H9 (cell line): ENCODE results near the gene TMEM235. TPM values are rescaled to one million over a fixed set of nuclear protein-coding genes. Genes with fewer than 3 reads are reported as not detected.

ENCODE experiments used
- DNase-seq: peaks from one replicate; pipeline ENCODE4 v3.0.0-alpha.2; 2017
- H2AFZ ChIP-seq: one replicate; pipeline ENCODE4 v1.6.1; 2013; ENCODE audit warnings: mild to moderate bottlenecking, low read length, control low read depth, moderate library complexity
- H2AK5ac ChIP-seq: 2 replicates; pipeline ENCODE4 v1.6.1; 2013; ENCODE audit warnings: low read length, control low read depth, mixed read lengths; ENCODE audit not compliant: insufficient read length
- H2BK120ac ChIP-seq: one replicate; pipeline ENCODE4 v1.6.1; 2013; ENCODE audit warnings: low read depth, mild to moderate bottlenecking, low read length, control low read depth, inconsistent platforms; ENCODE audit not compliant: poor library complexity, severe bottlenecking
- H2BK12ac ChIP-seq: 2 replicates; pipeline ENCODE4 v1.6.1; 2013; ENCODE audit warnings: low read length, control low read depth, mixed read lengths, low read depth; ENCODE audit not compliant: insufficient read length
- H2BK15ac ChIP-seq: 2 replicates; pipeline ENCODE4 v1.6.1; 2013; ENCODE audit warnings: low read depth, low read length, control low read depth
- H2BK20ac ChIP-seq: one replicate; pipeline ENCODE4 v1.6.1; 2013; ENCODE audit warnings: low read depth, mild to moderate bottlenecking, low read length, control low read depth, inconsistent platforms; ENCODE audit not compliant: poor library complexity, severe bottlenecking
- H2BK5ac ChIP-seq: 2 replicates; pipeline ENCODE4 v1.6.1; 2013; ENCODE audit warnings: low read length, control low read depth, mixed read lengths; ENCODE audit not compliant: insufficient read length
- H3K14ac ChIP-seq: 2 replicates; pipeline ENCODE4 v1.6.1; 2013; ENCODE audit warnings: low read length, control low read depth; ENCODE audit not compliant: insufficient read depth
- H3K18ac ChIP-seq: 2 replicates; pipeline ENCODE4 v1.6.1; 2013; ENCODE audit warnings: low read depth, mild to moderate bottlenecking, mixed read lengths, low read length, control low read depth; ENCODE audit not compliant: insufficient read length
- H3K23ac ChIP-seq: 2 replicates; pipeline ENCODE4 v1.6.1; 2013; ENCODE audit warnings: low read length, control low read depth, mixed read lengths, low read depth; ENCODE audit not compliant: insufficient read length
- H3K23me2 ChIP-seq: 2 replicates; pipeline ENCODE4 v1.6.1; 2013; ENCODE audit warnings: low read depth, mild to moderate bottlenecking, mixed read lengths, low read length, control low read depth; ENCODE audit not compliant: insufficient read length, poor library complexity, severe bottlenecking
- H3K27ac ChIP-seq: 2 replicates; pipeline ENCODE4 v1.5.1; 2013; ENCODE audit warnings: low read length, control low read depth, mixed read lengths, low read depth; ENCODE audit not compliant: insufficient read length
- H3K27me3 ChIP-seq: 2 replicates; pipeline ENCODE4 v1.6.1; 2013; ENCODE audit warnings: low read length, control low read depth, inconsistent platforms; ENCODE audit not compliant: insufficient read depth
- H3K4ac ChIP-seq: 2 replicates; pipeline ENCODE4 v1.6.1; 2013; ENCODE audit warnings: low read depth, mild to moderate bottlenecking, control low read depth, inconsistent platforms, low read length, moderate library complexity
- H3K4me1 ChIP-seq: 2 replicates; pipeline ENCODE4 v1.6.1; 2013; ENCODE audit warnings: low read length, control low read depth, inconsistent platforms; ENCODE audit not compliant: insufficient read depth
- H3K4me2 ChIP-seq: 2 replicates; pipeline ENCODE4 v1.6.1; 2013; ENCODE audit warnings: low read length, control low read depth, mixed read lengths; ENCODE audit not compliant: insufficient read length, insufficient read depth
- H3K56ac ChIP-seq: 2 replicates; pipeline ENCODE4 v1.6.1; 2013; ENCODE audit warnings: low read depth, mild to moderate bottlenecking, mixed read lengths, low read length, control low read depth; ENCODE audit not compliant: insufficient read length
- H3K79me1 ChIP-seq: 2 replicates; pipeline ENCODE4 v1.6.1; 2013; ENCODE audit warnings: low read depth, mild to moderate bottlenecking, moderate library complexity, low read length, control low read depth, inconsistent platforms; ENCODE audit not compliant: insufficient read depth, poor library complexity, severe bottlenecking
- H3K79me2 ChIP-seq: 2 replicates; pipeline ENCODE4 v1.6.1; 2013; ENCODE audit warnings: low read length, control low read depth, inconsistent platforms; ENCODE audit not compliant: insufficient read depth
- H3K9ac ChIP-seq: 2 replicates; pipeline ENCODE4 v1.6.1; 2013; ENCODE audit warnings: low read length, control low read depth, mixed read lengths; ENCODE audit not compliant: insufficient read length; ENCODE audit errors: extremely low read depth
- H3K9me3 ChIP-seq: one replicate; pipeline ENCODE4 v1.6.1; 2013; ENCODE audit warnings: low read depth, low read length, inconsistent platforms; ENCODE audit not compliant: control insufficient read depth
- H3T11ph ChIP-seq: one replicate; pipeline ENCODE4 v1.6.1; 2013; ENCODE audit warnings: mild to moderate bottlenecking, low read length, control low read depth, inconsistent platforms
- H4K20me1 ChIP-seq: one replicate; pipeline ENCODE4 v1.6.1; 2013; ENCODE audit not compliant: control insufficient read depth, insufficient read length, insufficient read depth
- H4K5ac ChIP-seq: 2 replicates; pipeline ENCODE4 v1.6.1; 2013; ENCODE audit warnings: low read depth, mild to moderate bottlenecking, mixed read lengths, low read length, control low read depth; ENCODE audit not compliant: insufficient read length
- H4K8ac ChIP-seq: replicated peaks from 2 replicates; pipeline ENCODE4 v1.6.1; 2013; ENCODE audit warnings: low read length, control low read depth, mixed read lengths, low read depth; ENCODE audit not compliant: insufficient read length
- H4K91ac ChIP-seq: 2 replicates; pipeline ENCODE4 v1.6.1; 2013; ENCODE audit warnings: low read depth, mild to moderate bottlenecking, moderate library complexity, mixed read lengths, low read length, control low read depth; ENCODE audit not compliant: insufficient read length
- H3K27ac Mint-ChIP-seq, 3 experiments: 2 replicates in 2 of 3; 3 replicates in 1 of 3; pipeline ENCODE4 v1.8.0; 2020 to 2021; ENCODE audit warnings: mixed read lengths in 3 of 3, mild to moderate bottlenecking in 1 of 3, moderate library complexity in 1 of 3
- H3K27me3 Mint-ChIP-seq: 2 replicates; pipeline ENCODE4 v1.8.0; 2021; ENCODE audit warnings: low read depth, mild to moderate bottlenecking, moderate library complexity, mixed read lengths
- H3K36me3 Mint-ChIP-seq, 3 experiments: 2 replicates in 2 of 3; 3 replicates in 1 of 3; pipeline ENCODE4 v1.8.0; 2020 to 2021; ENCODE audit warnings: low read depth in 3 of 3, mixed read lengths in 3 of 3; ENCODE audit not compliant: insufficient read depth in 1 of 3
- H3K4me1 Mint-ChIP-seq, 2 experiments: 2 replicates each; pipeline ENCODE4 v1.8.0; 2020; ENCODE audit warnings: mixed read lengths in 2 of 2
- H3K4me3 Mint-ChIP-seq, 2 experiments: 2 replicates in 1 of 2; 3 replicates in 1 of 2; pipeline ENCODE4 v1.8.0; 2020 to 2021; ENCODE audit warnings: mild to moderate bottlenecking in 2 of 2, mixed read lengths in 2 of 2, moderate library complexity in 1 of 2
- H3K9me3 Mint-ChIP-seq, 2 experiments: 2 replicates in 1 of 2; 3 replicates in 1 of 2; pipeline ENCODE4 v1.8.0; 2020; ENCODE audit warnings: mild to moderate bottlenecking in 2 of 2, mixed read lengths in 2 of 2, moderate library complexity in 1 of 2
- CTCF ChIP-seq: fragments of 200-600 bp; sonication (generic); conservative IDR thresholded peaks from 3 replicates; pipeline ENCODE4 v1.8.0; 2021; ENCODE audit warnings: antibody characterized with exemption, mild to moderate bottlenecking
- WGBS: extraction: QIAGEN DNeasy Blood & Tissue Kit; methylation state at CpG from one replicate; pipeline ENCODE4 v1.1.7; 2013; ENCODE audit warnings: missing lambda C conversion rate, low lambda C conversion rate, mixed read lengths; ENCODE audit not compliant: insufficient read length; ENCODE audit errors: extremely low coverage; 5-methylcytosine and 5-hydroxymethylcytosine counted together
- total RNA-seq: library from RNA; stranded (reverse); gene quantifications from 2 replicates; pipeline ENCODE4 v1.2.1, GENCODE V29; 2021

The TMEM235 gene
- total RNA-seq, 1 experiment from 2014 or later: 0.28 TPM

GRCh38 chr17:78230252-78230962, 1.0 kb upstream of the TMEM235 start:
- WGBS: no CpG with 5 or more reads among the region's 13 CpGs

More at GRCh38 chr17:78230252-78230962, 1.0 kb upstream of the TMEM235 start:
- H3K9ac ChIP-seq: no peak overlapping the region
- no peaks in the 10 kb centered on the region for H4K20me1 ChIP-seq
- no peak overlapping the region for H3K23ac ChIP-seq
- H2BK5ac ChIP-seq: no peak overlapping the region
- H2BK15ac ChIP-seq: no peak overlapping the region; the same call in 1 of the 2 replicates
- H2AFZ ChIP-seq: no peak overlapping the region
- no peak overlapping the region for H2BK20ac ChIP-seq
- H3K79me2 ChIP-seq: no peaks in the 10 kb centered on the region
- H2BK120ac ChIP-seq: no peak overlapping the region
- no peak overlapping the region for H3K4me2 ChIP-seq
- no peaks in the 10 kb centered on the region for H3K9me3 ChIP-seq
- H3K4me1 ChIP-seq: no peaks in the 10 kb centered on the region
- H3K27ac ChIP-seq: no peak overlapping the region
- H3K4ac ChIP-seq: no peak overlapping the region
- no peak overlapping the region for H3K18ac ChIP-seq
- DNase-seq: no peak
- TF ChIP-seq CTCF: no peak
- H3K79me1 ChIP-seq: no peaks in the 10 kb centered on the region
- H4K5ac ChIP-seq: no peak overlapping the region
- no peak overlapping the region for H2BK12ac ChIP-seq
- Mint-ChIP-seq H3K4me3 (peak overlapping the region; percentile 15 to 62; a peak in 3 of 5 replicates), H3K36me3 (no peaks in the 10 kb centered on the region), H3K27ac (no peak overlapping the region), H3K9me3 (no peaks in the 10 kb centered on the region; a peak in 1 of 5 replicates), H3K4me1 (peaks cover 0 to 15% of the 10 kb centered on the region in 2 experiments; a peak in 2 of 4 replicates), H3K27me3 (peaks cover 51% of the 10 kb centered on the region)
- H3T11ph ChIP-seq: no peak overlapping the region
- H4K91ac ChIP-seq: no peak overlapping the region
- no peak overlapping the region for H3K56ac ChIP-seq
- H2AK5ac ChIP-seq: no peak overlapping the region
- H3K23me2 ChIP-seq: no peaks in the 10 kb centered on the region
- H4K8ac ChIP-seq: no peak overlapping the region
- H3K14ac ChIP-seq: no peak overlapping the region
- peaks cover 6% of the 10 kb centered on the region; the same call in 1 of the 2 replicates for H3K27me3 ChIP-seq
